C4-2B (cell line): ENCODE data around the gene FGF12.

ENCODE experiments used
- ZFX ChIP-seq: fragments of 450-650 bp; IDR thresholded peaks from 2 replicates; pipeline ENCODE4 v1.6.1; 2017
- TF ChIP-seq, protein P1 (sequence below): fragments of 450-650 bp; conservative IDR thresholded peaks from 2 replicates; pipeline ENCODE4 v1.5.1; 2017; ENCODE audit warnings: mild to moderate bottlenecking

GRCh38 chr3:192494174-192494573 is 233.2 kb downstream of the FGF12 start:
- TF ChIP-seq, protein P1, sequence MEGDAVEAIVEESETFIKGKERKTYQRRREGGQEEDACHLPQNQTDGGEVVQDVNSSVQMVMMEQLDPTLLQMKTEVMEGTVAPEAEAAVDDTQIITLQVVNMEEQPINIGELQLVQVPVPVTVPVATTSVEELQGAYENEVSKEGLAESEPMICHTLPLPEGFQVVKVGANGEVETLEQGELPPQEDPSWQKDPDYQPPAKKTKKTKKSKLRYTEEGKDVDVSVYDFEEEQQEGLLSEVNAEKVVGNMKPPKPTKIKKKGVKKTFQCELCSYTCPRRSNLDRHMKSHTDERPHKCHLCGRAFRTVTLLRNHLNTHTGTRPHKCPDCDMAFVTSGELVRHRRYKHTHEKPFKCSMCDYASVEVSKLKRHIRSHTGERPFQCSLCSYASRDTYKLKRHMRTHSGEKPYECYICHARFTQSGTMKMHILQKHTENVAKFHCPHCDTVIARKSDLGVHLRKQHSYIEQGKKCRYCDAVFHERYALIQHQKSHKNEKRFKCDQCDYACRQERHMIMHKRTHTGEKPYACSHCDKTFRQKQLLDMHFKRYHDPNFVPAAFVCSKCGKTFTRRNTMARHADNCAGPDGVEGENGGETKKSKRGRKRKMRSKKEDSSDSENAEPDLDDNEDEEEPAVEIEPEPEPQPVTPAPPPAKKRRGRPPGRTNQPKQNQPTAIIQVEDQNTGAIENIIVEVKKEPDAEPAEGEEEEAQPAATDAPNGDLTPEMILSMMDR: no peak
- TF ChIP-seq ZFX: no peak
